Osteocyte (in vitro differentiated cells): ENCODE measurements around the gene STARD5. TPM values are rescaled to one million over a fixed set of nuclear protein-coding genes. Genes with fewer than 3 reads are reported as not detected.

Experiments used
- DNase-seq: peaks from one replicate; pipeline ENCODE4 v3.0.0; 2021; ENCODE audit warnings: mixed read lengths; ENCODE audit not compliant: unreplicated experiment; ENCODE audit errors: extremely low spot score
- H3K27ac Mint-ChIP-seq: one replicate; pipeline ENCODE4 v1.8.0; 2021; ENCODE audit warnings: mild to moderate bottlenecking, mixed read lengths; ENCODE audit not compliant: unreplicated experiment
- H3K27me3 Mint-ChIP-seq: one replicate; pipeline ENCODE4 v1.8.0; 2021; ENCODE audit warnings: mixed read lengths; ENCODE audit not compliant: unreplicated experiment
- H3K36me3 Mint-ChIP-seq: one replicate; pipeline ENCODE4 v1.8.0; 2021; ENCODE audit warnings: mixed read lengths; ENCODE audit not compliant: unreplicated experiment
- H3K4me1 Mint-ChIP-seq: one replicate; pipeline ENCODE4 v1.8.0; 2021; ENCODE audit warnings: mixed read lengths; ENCODE audit not compliant: unreplicated experiment
- H3K4me3 Mint-ChIP-seq: one replicate; pipeline ENCODE4 v1.8.0; 2021; ENCODE audit warnings: mild to moderate bottlenecking, moderate library complexity, mixed read lengths; ENCODE audit not compliant: unreplicated experiment
- H3K9me3 Mint-ChIP-seq: one replicate; pipeline ENCODE4 v1.8.0; 2021; ENCODE audit warnings: mixed read lengths; ENCODE audit not compliant: unreplicated experiment
- total RNA-seq: library from RNA; stranded (reverse); gene quantifications from 2 replicates; pipeline ENCODE4 v1.2.1, GENCODE V29; 2021
- TF ChIP-seq, protein P1 (sequence below): fragments of 200-600 bp; sonication (generic); IDR thresholded peaks from 2 replicates; pipeline ENCODE4 v1.5.0; 2021; ENCODE audit warnings: antibody characterized with exemption, mild to moderate bottlenecking, moderate library complexity

STARD5 gene
- total RNA-seq, 1 donor from 2014 or later = 1.3 TPM

DNA sequence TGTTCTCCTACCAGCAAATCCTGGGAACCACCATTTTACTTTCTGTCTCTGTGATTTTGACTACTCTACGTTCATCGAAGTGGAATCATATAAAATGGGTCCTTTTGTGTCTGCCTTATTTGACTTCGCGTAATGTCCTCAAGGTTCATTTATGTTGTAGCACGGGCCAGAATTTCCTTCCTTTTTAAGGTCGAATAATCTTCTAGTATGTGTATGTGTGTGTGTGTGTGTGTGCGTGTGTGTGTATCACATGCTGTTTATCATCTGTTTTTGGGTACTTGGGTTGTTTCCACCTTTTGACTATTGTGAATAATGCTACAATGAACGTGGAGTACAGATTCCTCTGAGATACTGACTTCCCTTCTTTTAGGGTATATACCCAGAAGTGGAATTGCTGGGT is 35.3 kb downstream of the STARD5 start:
- Mint-ChIP-seq H3K9me3 (no peaks in the 10 kb centered on the region), H3K27me3 (peaks cover 37% of the 10 kb centered on the region), H3K4me1 (no peaks in the 10 kb centered on the region), H3K27ac (no peak overlapping the region), H3K4me3 (no peak overlapping the region), H3K36me3 (no peaks in the 10 kb centered on the region)
- DNase-seq = no peak
- TF ChIP-seq, protein P1, sequence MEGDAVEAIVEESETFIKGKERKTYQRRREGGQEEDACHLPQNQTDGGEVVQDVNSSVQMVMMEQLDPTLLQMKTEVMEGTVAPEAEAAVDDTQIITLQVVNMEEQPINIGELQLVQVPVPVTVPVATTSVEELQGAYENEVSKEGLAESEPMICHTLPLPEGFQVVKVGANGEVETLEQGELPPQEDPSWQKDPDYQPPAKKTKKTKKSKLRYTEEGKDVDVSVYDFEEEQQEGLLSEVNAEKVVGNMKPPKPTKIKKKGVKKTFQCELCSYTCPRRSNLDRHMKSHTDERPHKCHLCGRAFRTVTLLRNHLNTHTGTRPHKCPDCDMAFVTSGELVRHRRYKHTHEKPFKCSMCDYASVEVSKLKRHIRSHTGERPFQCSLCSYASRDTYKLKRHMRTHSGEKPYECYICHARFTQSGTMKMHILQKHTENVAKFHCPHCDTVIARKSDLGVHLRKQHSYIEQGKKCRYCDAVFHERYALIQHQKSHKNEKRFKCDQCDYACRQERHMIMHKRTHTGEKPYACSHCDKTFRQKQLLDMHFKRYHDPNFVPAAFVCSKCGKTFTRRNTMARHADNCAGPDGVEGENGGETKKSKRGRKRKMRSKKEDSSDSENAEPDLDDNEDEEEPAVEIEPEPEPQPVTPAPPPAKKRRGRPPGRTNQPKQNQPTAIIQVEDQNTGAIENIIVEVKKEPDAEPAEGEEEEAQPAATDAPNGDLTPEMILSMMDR = no peak

GRCh38 chr15:81288040-81288439 is 35.9 kb downstream of the STARD5 start:
- DNase-seq = no peak
- Mint-ChIP-seq H3K4me3 (no peak overlapping the region), H3K9me3 (no peaks in the 10 kb centered on the region), H3K36me3 (no peaks in the 10 kb centered on the region), H3K27me3 (peaks cover 37% of the 10 kb centered on the region), H3K27ac (no peak overlapping the region), H3K4me1 (no peaks in the 10 kb centered on the region)
- TF ChIP-seq, protein P1 = no peak

DNA sequence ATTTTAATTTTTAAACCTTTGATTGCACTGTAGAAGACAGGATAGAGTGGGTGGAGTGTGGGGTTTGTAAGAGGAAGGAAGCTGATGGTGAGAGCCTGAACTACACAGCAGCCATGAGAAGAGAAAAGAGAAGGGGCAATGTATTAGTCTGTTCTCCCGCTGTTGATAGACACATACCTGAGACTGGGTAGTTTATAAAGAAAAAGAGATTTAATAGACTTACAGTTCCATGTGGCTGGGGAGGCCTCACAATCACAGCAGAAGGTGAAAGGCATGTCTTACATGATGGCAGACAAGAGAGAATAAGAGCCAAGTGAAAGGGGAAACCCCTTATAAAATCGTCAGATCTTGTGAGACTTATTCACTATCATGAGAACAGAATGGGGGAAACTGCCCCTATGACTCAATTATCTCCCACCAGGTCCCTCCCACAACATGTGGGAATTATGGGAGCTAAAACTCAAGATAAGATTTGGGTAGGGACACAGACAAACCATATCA is 37.3 kb downstream of the STARD5 start:
- H3K27me3 Mint-ChIP-seq = peaks cover 40% of the 10 kb centered on the region
- no peak for DNase-seq
- H3K9me3 Mint-ChIP-seq = no peaks in the 10 kb centered on the region
- no peak overlapping the region for H3K27ac Mint-ChIP-seq
- H3K36me3 Mint-ChIP-seq = no peaks in the 10 kb centered on the region
- no peak overlapping the region for H3K4me3 Mint-ChIP-seq
- no peaks in the 10 kb centered on the region for H3K4me1 Mint-ChIP-seq
- TF ChIP-seq, protein P1 = no peak

DNA sequence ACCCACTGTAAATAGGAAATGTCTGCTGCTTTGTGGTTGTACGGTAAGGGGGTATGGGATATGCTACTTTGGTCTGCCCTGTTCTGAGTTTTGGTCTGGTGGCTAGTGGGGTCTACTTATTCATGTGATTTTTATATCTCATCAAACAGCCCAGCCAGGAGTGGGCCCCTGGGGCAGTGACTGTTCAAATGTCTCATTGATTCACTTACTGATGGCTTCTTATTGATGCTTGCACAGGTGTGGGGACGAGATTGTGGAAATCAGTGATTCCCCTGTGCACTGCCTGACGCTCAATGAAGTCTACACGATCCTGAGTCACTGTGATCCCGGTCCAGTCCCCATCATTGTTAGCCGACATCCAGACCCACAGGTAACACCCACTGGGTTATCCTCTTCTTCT is 38.5 kb downstream of the STARD5 start:
- Mint-ChIP-seq H3K4me1 (no peaks in the 10 kb centered on the region), H3K9me3 (no peaks in the 10 kb centered on the region), H3K4me3 (no peak overlapping the region), H3K27me3 (peaks cover 44% of the 10 kb centered on the region), H3K36me3 (no peaks in the 10 kb centered on the region), H3K27ac (no peak overlapping the region)
- no peak for DNase-seq
- TF ChIP-seq, protein P1 = no peak

DNA sequence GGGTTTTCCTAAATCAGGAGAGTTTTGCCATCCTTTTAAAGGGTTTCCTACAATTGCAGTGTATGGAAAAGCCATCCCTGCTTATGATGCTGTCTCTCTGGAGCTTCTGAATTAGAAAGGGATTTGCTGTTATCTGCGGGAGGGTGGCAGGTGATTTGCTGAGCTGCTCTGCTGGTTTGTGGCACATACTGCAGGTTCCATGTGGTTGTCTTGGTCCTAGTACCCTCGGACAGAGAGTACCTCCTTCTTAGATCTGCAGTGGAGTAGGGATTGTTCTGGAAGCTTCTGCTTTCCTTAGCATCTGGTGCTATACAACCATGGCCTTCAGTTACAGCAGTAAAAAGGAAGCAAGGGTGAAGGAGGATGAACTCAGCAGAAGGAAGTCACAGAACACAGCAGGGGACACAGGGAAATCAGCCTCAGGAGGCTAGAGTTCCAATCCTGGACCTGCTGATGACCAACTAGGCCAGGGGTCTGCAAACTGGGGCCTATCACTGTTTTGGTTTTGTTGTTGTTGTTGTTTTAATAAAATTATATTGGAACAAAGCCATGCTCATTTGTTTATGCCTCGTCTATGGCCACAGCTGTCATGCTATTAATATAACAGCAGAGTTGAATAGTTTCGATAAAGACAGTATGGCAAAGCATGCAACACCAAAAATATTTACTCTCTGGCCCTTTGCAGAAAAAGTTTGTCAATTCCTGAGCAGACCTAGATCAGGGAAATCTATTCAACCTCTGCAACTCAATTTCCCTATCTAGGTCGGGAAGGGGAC is 39.5 kb downstream of the STARD5 start:
- H3K27me3 Mint-ChIP-seq = peaks cover 40% of the 10 kb centered on the region
- no peak overlapping the region for H3K27ac Mint-ChIP-seq
- no peak overlapping the region for H3K4me3 Mint-ChIP-seq
- H3K9me3 Mint-ChIP-seq = no peaks in the 10 kb centered on the region
- TF ChIP-seq, protein P1 = no peak
- no peaks in the 10 kb centered on the region for H3K4me1 Mint-ChIP-seq
- no peak for DNase-seq
- no peaks in the 10 kb centered on the region for H3K36me3 Mint-ChIP-seq
